GM12874 (cell line): Measurements from ENCODE around the gene SLC38A1.

ENCODE experiments used
- CTCF ChIP-seq: IDR thresholded peaks from 2 replicates; pipeline ENCODE4 v1.5.1; 2011; ENCODE audit warnings: low read depth, mild to moderate bottlenecking, control low read depth, low read length, moderate library complexity; ENCODE audit not compliant: insufficient read depth

Gene SLC38A1

GRCh38 chr12:46268583-46269428 is at the start of gene SLC38A1:
SLC38A1 (minus strand) TSS chr12:46269043; CDS start chr12:46239800, 29,243 bp downstream.
- TF ChIP-seq CTCF: no peak

GRCh38 chr12:46318037-46318436 is 49.2 kb upstream of the SLC38A1 start:
- no peak for TF ChIP-seq CTCF

GRCh38 chr12:46304070-46304469 is 35.2 kb upstream of the SLC38A1 start:
- no peak for TF ChIP-seq CTCF

- TF ChIP-seq CTCF: peak; percentile 62
Observed at GRCh38 chr12:46303039-46303666, 34.3 kb upstream of the SLC38A1 start.

- TF ChIP-seq CTCF: no peak
Observed at GRCh38 chr12:46300910-46301309, 32.1 kb upstream of the SLC38A1 start.

- TF ChIP-seq CTCF: no peak
Observed at GRCh38 chr12:46299851-46300250, 31.0 kb upstream of the SLC38A1 start.

- TF ChIP-seq CTCF: no peak
Observed at GRCh38 chr12:46298261-46298660, 29.4 kb upstream of the SLC38A1 start.
